Germinal center (tissue), 1 donor: ENCODE data around the gene ZBTB7C.
"Not testable (repeated sequence)": the region's sequence is repeated elsewhere in the genome, so short reads cannot be mapped to it uniquely, and the experiment has no call there.

Experiments used
- DNase-seq: peaks from one replicate; pipeline ENCODE4 v3.0.0; 2012; ENCODE audit warnings: mixed read lengths, low spot score

ZBTB7C gene

GRCh38 chr18:48295586-48296311 is 113.4 kb downstream of the ZBTB7C start:
- DNase-seq = no peak

DNA sequence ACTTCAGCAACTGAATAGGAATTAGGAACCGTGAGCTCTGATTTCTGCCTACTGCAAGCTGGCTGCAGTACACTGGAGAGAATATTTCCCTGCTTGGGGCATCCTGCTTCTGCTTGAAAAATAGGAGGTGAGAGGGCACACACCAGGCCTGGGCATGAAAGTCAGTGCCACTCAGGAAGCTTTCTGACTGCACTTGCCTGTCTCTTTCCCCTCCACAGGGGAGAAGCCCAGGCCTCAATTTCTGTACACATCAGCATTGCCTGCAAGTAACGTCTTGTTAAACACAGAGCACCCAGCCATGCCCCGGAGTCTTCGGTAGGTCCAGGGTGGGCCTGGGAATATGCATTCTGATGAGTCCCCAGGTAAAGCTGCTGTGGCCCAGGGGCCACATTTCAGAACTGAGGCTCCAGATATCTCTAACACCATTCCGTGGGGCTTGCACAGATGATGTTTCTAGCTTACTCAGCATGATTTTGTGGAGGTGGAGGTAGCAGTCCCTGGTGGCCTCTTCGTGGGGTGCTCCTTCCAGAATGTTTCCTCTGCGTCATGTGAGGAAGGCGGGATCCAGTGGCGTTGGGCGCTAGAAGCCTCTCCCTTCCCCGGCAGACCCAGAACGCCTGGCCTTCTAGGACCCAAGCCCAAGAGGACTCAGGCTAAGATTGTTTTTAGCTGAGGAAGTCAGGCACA is 114.1 kb downstream of the ZBTB7C start:
- DNase-seq = no peak

DNA sequence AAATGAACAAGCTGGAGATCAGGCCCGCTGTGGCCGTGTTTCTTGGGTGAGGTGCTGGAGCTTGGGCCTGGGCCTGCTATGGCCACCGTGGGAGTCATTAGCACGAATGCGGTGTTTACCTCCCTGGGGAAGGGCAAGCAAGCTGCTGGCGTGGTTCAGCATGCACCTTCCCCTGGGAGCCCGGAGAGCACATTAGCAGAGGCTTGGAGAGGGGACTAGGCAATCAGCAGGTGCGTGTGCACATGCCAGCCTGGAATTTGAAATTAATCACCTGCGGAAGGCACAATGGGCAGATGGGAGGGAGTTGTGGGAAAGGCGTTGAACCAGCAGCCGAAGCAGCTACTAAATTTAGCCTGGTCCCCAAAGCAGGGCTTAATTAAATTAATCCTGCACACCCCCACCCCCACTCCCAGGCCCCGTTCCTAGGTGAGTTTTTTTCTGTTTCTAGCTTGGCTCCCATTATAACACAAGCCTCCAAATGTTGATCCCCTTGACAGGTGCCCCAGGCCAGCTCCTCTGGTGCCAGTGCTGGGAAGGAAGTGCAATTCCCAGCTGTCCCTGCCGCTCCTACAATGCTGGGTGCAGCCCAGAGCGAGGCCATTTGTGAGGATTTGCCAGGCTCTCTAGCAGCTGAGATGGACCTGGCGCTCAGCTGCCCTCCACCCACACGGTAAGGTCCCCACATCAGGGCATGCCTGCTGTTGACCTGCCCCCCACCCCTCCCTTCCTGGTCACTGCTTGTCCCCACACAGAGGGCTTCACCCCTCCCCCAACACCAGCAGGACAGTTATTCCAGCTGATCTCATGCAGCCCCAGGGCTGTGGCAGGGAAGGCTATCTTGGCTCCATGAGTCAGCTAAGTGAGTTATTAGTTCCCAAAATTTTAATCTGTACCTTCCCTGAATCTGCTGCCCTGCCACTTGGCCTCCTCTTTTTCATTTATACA is 115.0 kb downstream of the ZBTB7C start:
- DNase-seq = no peak

DNA sequence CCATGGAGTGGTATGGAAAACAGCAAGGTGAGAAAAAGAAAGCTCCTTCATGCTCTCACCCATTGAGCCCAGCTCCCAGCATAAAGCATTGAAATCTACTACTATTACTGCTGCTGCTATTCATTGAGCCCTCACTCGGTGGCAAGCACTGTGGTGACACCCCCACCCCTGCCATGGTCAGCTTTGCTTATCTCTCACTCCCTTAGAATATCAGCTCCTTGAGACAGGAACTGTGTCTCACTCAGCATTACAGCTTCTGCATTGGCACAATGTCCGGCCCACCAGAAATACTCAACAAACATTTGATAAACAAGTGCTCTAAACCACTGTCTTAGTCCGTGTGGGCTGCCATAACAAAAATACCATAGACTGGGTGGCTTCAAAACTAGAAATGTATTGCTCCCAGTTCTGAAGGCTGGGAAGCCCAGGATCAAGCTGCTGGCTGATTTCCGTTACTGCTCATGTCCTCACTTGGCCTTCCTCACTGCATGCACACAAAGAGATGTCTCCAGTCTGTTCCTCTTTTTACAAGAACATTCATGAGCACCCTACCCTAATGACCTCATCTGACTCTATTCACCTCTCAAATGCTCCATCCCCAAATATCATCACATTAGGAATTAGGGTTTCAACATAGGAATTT is 116.3 kb downstream of the ZBTB7C start:
- DNase-seq = no peak

- no peak for DNase-seq
Observed at GRCh38 chr18:48292229-48292628, 117.0 kb downstream of the ZBTB7C start.

- no peak for DNase-seq
Observed at GRCh38 chr18:48290162-48290926, 118.8 kb downstream of the ZBTB7C start.

GRCh38 chr18:48284743-48285142 is 124.4 kb downstream of the ZBTB7C start:
- DNase-seq = no peak

GRCh38 chr18:48284011-48284410 is 125.2 kb downstream of the ZBTB7C start:
- not testable (repeated sequence) for DNase-seq

- not testable (repeated sequence) for DNase-seq
Observed at GRCh38 chr18:48281460-48281859, 127.7 kb downstream of the ZBTB7C start.

- DNase-seq = no peak
Observed at GRCh38 chr18:48279312-48279711, 129.9 kb downstream of the ZBTB7C start.

- no peak for DNase-seq
Observed at GRCh38 chr18:48278081-48278480, 131.1 kb downstream of the ZBTB7C start.

DNA sequence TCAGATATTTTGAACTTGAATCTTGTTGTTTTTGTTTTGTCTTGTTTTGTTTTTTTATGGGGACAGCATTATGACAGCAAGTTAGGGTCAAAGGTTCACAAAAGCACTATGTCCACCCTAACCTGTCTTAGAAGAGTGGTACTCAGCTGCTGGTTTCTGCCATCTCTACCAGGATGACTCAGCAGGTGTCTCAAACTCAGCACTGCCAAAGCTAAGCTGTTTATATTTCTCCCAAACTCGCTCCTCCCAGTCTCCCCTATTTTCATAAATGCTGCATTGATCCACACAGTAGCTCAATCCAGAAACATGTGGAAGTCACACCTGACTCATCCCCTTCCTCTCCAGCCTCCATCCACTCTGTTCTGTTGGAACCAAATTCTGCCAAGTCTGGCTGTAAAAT is 134.9 kb downstream of the ZBTB7C start:
- DNase-seq = no peak

- DNase-seq = no peak
Observed at GRCh38 chr18:48270929-48271328, 138.3 kb downstream of the ZBTB7C start.

DNA sequence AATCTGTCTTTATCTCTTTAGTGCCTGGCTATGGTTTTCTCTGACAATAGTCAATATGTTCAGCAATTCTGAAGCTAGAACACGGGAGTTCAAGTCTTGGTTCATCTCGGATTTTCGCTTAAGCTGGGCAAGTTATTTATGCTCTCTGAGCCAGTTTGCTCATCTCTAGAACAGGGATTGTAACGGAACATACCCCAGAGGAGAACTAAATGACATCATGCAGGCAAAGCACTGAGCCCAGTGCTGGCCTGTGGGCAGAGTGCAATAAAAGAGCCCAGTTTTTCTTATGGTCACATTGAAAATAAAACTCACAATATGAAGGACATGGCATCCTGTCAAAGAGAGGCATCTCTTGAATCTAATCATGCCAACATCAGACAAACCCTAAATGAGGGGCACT is 143.9 kb downstream of the ZBTB7C start:
- DNase-seq = no peak

GRCh38 chr18:48263914-48264902 is 145.0 kb downstream of the ZBTB7C start:
- DNase-seq = no peak

DNA sequence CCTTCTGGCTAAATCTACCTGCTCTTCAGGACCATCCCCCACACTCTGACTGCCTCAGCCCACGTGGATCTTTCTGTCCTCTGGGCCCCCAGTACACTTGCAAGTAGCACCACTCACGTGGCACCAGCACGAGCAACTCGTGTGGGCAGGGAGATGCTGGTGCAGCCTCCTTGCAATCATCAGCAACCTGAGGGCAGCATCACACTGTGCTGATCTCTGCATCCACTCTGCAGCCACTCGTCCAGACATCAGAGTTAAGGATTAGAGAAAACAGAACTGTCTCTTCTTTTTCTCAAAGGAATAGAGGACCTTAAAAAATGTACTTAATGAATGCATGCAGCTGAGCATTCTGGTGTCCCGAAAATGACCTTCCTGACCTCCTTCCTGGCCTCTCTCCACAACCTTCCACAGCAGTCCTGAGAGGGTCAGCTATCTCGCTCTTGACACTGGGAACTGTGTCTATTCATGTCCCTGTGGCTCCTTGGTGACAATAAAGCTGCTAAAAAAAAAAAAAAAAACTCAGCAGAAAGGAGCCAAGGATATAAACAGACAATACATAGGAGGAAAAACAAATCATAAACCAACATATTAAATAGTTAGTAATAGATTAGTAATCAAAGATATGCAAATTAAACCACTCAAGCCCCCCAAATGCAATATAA is 145.9 kb downstream of the ZBTB7C start:
- no peak for DNase-seq

GRCh38 chr18:48260237-48260636 is 148.9 kb downstream of the ZBTB7C start:
- no peak for DNase-seq

GRCh38 chr18:48256848-48257247 is 152.3 kb downstream of the ZBTB7C start:
- DNase-seq = no peak

GRCh38 chr18:48254077-48254602 is 155.0 kb downstream of the ZBTB7C start:
- DNase-seq = no peak
